Heart left ventricle (tissue), 13 donors: ENCODE results near the gene CD300LG.

Source experiments
- CTCF ChIP-seq, 12 donors: fragments of 200-600 bp; sonication (generic) in 4 of 12; IDR thresholded peaks; one replicate each; pipeline versions ENCODE4 v1.5.0 to v1.8.0; 2018 to 2022; ENCODE audit warnings: antibody characterized with exemption in 12 of 12, mild to moderate bottlenecking in 5 of 12
- POLR2A ChIP-seq, 2 donors: fragments of 450-650 bp; IDR thresholded peaks; one replicate each; pipeline ENCODE4 v1.6.1; 2017; ENCODE audit warnings: antibody characterized with exemption in 2 of 2, mild to moderate bottlenecking in 2 of 2, moderate library complexity in 2 of 2
- donor health status: ischemic (EF 13 %, LVEDD 7.1; RV severe dilation, severe dysfunction).
- donor health status: DM: no; HTN: yes; CAD: no.
- donor health status: DM: no; HTN: no; CAD: no.
- donor health status: ischemic (EF 25% LVEDD 6.9; RV normal size, moderate dysfunction).
- donor health status: ischemic (EF 25% LVEDD 5.7; RV mildly dilated, moderate dysfunction).
- donor health status: ischemic (EF 35%, LVEDD 5.7; RV mildly dilated, moderate dysfunction).
- donor health status: nonischemic (EF 11% LVEDD 7.7; RV severe dilation, severe dysfunction).
- donor health status: DM: yes; HTN: yes; CAD: no.
- donor health status: PGD.
- donor health status: ischemic (EF 29% LVEDD 5.4; RV normal size, mild dysfunction).
- donor health status: nonischemic (EF 23%, LVEDD 6.1; RV moderate dilation, normal function).

DNA sequence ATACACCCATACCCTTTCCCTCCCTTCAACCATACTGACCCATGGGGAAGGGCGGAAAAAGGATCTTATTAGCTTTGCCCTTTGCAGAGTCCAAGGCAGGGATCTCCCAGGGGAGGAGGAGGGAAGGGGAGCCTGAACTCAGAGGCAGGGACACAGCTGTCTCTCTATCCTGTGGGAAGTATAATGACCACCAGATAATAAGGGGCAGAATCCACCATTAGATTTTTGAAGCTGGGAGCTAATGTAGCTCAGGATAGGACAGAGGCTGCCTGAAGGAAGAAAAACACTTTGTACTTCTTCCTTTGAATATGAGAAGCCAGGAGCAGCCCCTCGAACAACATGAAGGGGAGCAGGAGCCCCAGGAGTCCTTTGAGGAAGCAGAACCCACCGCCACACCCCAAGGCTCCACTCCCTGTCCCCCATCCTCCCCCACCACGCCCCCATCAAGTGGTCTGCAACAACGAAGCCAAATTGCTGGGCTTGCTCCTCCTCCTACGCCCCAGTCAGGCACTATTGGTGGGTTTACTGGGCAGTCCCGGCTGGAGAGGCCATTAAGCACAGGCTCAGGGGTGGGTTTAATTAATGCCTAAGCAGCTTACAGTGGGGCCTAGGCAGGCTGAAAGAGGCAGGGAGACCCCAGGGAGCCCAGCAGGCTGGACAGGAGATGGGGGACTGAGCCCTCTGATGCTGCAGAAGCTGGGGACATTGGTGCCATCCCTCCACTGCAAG, 55.0 kb downstream of the CD300LG start:
- TF ChIP-seq CTCF (IDR thresholded peaks at IDR 0.05) (no peak), POLR2A (IDR thresholded peaks at IDR 0.05) (no peak)
